GM18867 (cell line): ENCODE measurements around the gene CRACR2A.

Experiments
- ATAC-seq: cut with Tn5 transposase; IDR thresholded peaks from one replicate; pipeline ENCODE4 v1.9.1; 2021; ENCODE audit warnings: mild to moderate bottlenecking, moderate library complexity; ENCODE audit not compliant: unreplicated experiment

Gene CRACR2A

DNA sequence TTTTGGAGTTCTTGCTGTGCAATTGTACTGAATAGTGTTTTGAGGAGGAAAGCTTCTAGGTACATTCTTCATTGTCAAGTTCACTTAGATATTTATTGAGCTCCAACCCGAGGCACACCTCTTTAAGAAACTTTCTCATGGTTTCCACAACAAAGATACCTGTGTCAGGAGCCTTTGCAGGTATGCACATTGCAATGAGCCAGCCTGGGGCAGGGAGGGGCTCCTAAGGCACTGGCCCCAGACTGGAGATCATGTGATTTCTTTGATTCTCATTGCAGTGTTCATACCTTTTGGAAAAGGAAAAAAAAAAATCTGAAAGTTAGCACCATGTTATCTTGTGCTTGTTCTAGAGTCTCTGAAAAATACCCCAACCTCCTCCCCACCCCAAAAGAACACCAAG, 181.6 kb downstream of the CRACR2A start:
- ATAC-seq = no peak

DNA sequence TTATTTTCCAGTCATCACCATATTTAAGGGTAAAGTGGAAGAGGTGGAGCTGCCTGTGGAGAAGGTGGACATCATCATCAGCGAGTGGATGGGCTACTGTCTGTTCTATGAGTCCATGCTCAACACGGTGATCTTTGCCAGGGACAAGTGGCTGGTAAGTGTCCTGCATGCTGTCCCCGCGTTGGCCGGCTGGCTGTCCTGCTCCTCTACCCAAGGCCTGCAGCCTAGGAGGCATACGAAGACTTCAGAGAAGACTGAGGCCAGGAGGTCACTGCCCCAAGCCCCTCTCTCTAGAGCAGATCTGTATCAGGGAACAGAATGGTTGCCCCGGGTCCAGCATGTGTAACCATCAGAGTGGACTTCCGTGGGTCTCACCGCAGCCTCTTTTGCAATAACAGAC, 184.2 kb downstream of the CRACR2A start:
- no peak for ATAC-seq

DNA sequence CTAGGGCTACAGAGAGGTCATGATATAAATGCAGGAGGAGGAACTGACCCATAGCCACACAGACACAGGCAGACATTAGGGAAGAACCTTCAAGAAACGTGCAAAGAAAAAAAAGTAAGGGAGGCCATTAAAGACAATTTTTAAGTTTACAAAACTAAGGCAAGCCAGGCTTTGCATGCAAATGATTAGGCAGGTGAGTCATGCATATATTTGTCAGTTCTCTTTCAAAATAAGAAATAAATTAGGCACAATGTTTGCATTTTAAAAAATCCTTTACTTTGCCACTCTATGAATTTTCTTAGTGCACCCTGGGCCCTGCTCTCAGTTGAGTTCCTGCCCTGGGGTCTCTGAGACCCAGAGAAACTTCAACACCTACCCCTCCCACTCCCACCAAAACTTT, 186.9 kb downstream of the CRACR2A start:
- ATAC-seq = no peak
